H1 (cell line): Measurements from ENCODE around the gene MRI1. TPM values are rescaled to one million over a fixed set of nuclear protein-coding genes. Genes with fewer than 3 reads are reported as not detected.

ENCODE experiments used
- CTCF ChIA-PET: fragments of 300-600 bp; sonication (Branson Sonifier 250); formaldehyde crosslinking; loops from one replicate; lab custom pipeline; 2021; ENCODE audit not compliant: partially characterized antibody; lab: Charles Lee
- POLR2A ChIA-PET: fragments of 300-600 bp; sonication (Branson Sonifier 250); formaldehyde crosslinking; loops from one replicate; lab custom pipeline; 2021; ENCODE audit warnings: inconsistent platforms; ENCODE audit not compliant: partially characterized antibody; lab: Charles Lee
- DNase-seq, 2 experiments: peaks; one replicate each; pipeline versions ENCODE4 v3.0.0 to v3.0.0-alpha.2; 2010 to 2022; ENCODE audit warnings: low spot score in 2 of 2, low read depth in 1 of 2, mixed read lengths in 1 of 2
- FAIRE-seq: peaks from 2 replicates; lab custom pipeline; 2011; peaks lifted over from hg19 to GRCh38; lab: Jason Lieb, UNC
- H2AFZ ChIP-seq: 2 replicates; pipeline ENCODE4 v1.8.1; 2012; ENCODE audit warnings: low read length, inconsistent platforms
- H2AK5ac ChIP-seq: 2 replicates; pipeline ENCODE4 v1.6.1; 2013; ENCODE audit warnings: low read depth, low read length
- H2BK120ac ChIP-seq: replicated peaks from 2 replicates; pipeline ENCODE3; 2013; ENCODE audit warnings: low read depth, low read length, inconsistent platforms
- H2BK12ac ChIP-seq: 2 replicates; pipeline ENCODE4 v1.6.1; 2013; ENCODE audit warnings: low read depth, low read length
- H2BK15ac ChIP-seq: 2 replicates; pipeline ENCODE4 v1.6.1; 2013; ENCODE audit warnings: low read length
- H2BK20ac ChIP-seq: 2 replicates; pipeline ENCODE4 v1.6.1; 2013; ENCODE audit warnings: low read length
- H2BK5ac ChIP-seq: 2 replicates; pipeline ENCODE4 v1.6.1; 2013; ENCODE audit warnings: low read depth, low read length
- H3K14ac ChIP-seq: 2 replicates; pipeline ENCODE4 v1.6.1; 2013; ENCODE audit warnings: inconsistent platforms; ENCODE audit not compliant: insufficient read length
- H3K18ac ChIP-seq: 2 replicates; pipeline ENCODE4 v1.6.1; 2013; ENCODE audit warnings: low read length; ENCODE audit errors: extremely low read depth
- H3K23ac ChIP-seq: 2 replicates; pipeline ENCODE4 v1.6.1; 2013; ENCODE audit warnings: inconsistent platforms; ENCODE audit not compliant: insufficient read length
- H3K23me2 ChIP-seq: 2 replicates; pipeline ENCODE4 v1.6.1; 2013; ENCODE audit warnings: low read depth, low read length
- H3K27ac ChIP-seq: 2 replicates; pipeline ENCODE4 v1.6.1; 2011; ENCODE audit warnings: low read depth, low read length, inconsistent platforms
- H3K27me3 ChIP-seq, 4 experiments: replicated peaks in 1 of 4; 1 replicate in 1 of 4; 2 replicates in 3 of 4; pipeline versions ENCODE4 v1.6.1 to v1.8.1; 2011 to 2013; ENCODE audit warnings: low read length in 3 of 4, mild to moderate bottlenecking in 3 of 4, inconsistent platforms in 2 of 4, mixed read lengths in 2 of 4, moderate library complexity in 1 of 4; ENCODE audit not compliant: control insufficient read depth in 3 of 4, insufficient read depth in 3 of 4; ENCODE audit errors: extremely low read depth in 1 of 4
- H3K36me3 ChIP-seq, 4 experiments: 2 replicates each; pipeline versions ENCODE4 v1.6.1 to v1.8.1; 2011 to 2013; ENCODE audit warnings: mild to moderate bottlenecking in 4 of 4, low read length in 3 of 4, moderate library complexity in 2 of 4, control low read depth in 1 of 4, inconsistent platforms in 1 of 4; ENCODE audit not compliant: insufficient read depth in 4 of 4, control insufficient read depth in 2 of 4
- H3K4ac ChIP-seq: replicated peaks from 2 replicates; pipeline ENCODE3; 2013; ENCODE audit warnings: low read length, low read depth, mixed read lengths, inconsistent platforms; ENCODE audit not compliant: insufficient read length
- H3K4me1 ChIP-seq, 4 experiments: replicated peaks in 1 of 4; 1 replicate in 1 of 4; 2 replicates in 3 of 4; pipeline versions ENCODE4 v1.6.1 to v1.8.1; 2011 to 2013; ENCODE audit warnings: low read length in 3 of 4, inconsistent platforms in 2 of 4, mixed read lengths in 1 of 4; ENCODE audit not compliant: insufficient read depth in 4 of 4, control insufficient read depth in 3 of 4
- H3K4me2 ChIP-seq, 2 experiments: 2 replicates each; pipeline versions ENCODE4 v1.6.1 to v1.8.1; 2011 to 2013; ENCODE audit warnings: low read depth in 2 of 2, low read length in 2 of 2, control low read depth in 1 of 2, inconsistent platforms in 1 of 2, mild to moderate bottlenecking in 1 of 2; ENCODE audit not compliant: insufficient read depth in 1 of 2
- H3K4me3 ChIP-seq, 4 experiments: fragments of 200-600, 300-600 bp in 1 of 4; sonication (generic), shearing (Covaris generic), sonication (Bioruptor Twin) in 1 of 4; 2 replicates each; pipeline versions ENCODE4 v1.5.1 to v1.8.1; 2011 to 2016; ENCODE audit warnings: low read length in 4 of 4, low read depth in 3 of 4, control low read depth in 2 of 4, inconsistent platforms in 2 of 4, mild to moderate bottlenecking in 2 of 4, mixed read lengths in 1 of 4, moderate library complexity in 1 of 4; ENCODE audit not compliant: insufficient read depth in 2 of 4; ENCODE audit errors: extremely low read depth in 1 of 4
- H3K56ac ChIP-seq: replicated peaks from 2 replicates; pipeline ENCODE3; 2013; ENCODE audit warnings: low read depth, mild to moderate bottlenecking, mixed read lengths, low read length, inconsistent platforms; ENCODE audit not compliant: insufficient read length
- H3K79me1 ChIP-seq: 2 replicates; pipeline ENCODE4 v1.6.1; 2013; ENCODE audit warnings: low read depth, low read length, control low read depth
- H3K79me2 ChIP-seq, 2 experiments: 2 replicates each; pipeline versions ENCODE4 v1.6.1 to v1.8.1; 2012 to 2013; ENCODE audit warnings: low read length in 2 of 2, mild to moderate bottlenecking in 2 of 2, inconsistent platforms in 1 of 2; ENCODE audit not compliant: insufficient read depth in 2 of 2, control insufficient read depth in 1 of 2
- H3K9ac ChIP-seq, 4 experiments: replicated peaks in 1 of 4; 1 replicate in 1 of 4; 2 replicates in 3 of 4; pipeline versions ENCODE4 v1.6.1 to v1.8.1; 2011 to 2013; ENCODE audit warnings: low read depth in 3 of 4, low read length in 3 of 4, control low read depth in 2 of 4, mild to moderate bottlenecking in 2 of 4, moderate library complexity in 2 of 4, inconsistent platforms in 1 of 4; ENCODE audit errors: extremely low read depth in 1 of 4
- H3K9me3 ChIP-seq, 2 experiments: 2 replicates each; pipeline versions ENCODE4 v1.6.1 to v1.8.1; 2012 to 2013; ENCODE audit warnings: mild to moderate bottlenecking in 2 of 2, moderate library complexity in 2 of 2, control low read depth in 1 of 2, inconsistent platforms in 1 of 2, low read depth in 1 of 2, low read length in 1 of 2, mixed read lengths in 1 of 2; ENCODE audit not compliant: insufficient read depth in 2 of 2
- H4K20me1 ChIP-seq, 2 experiments: replicated peaks in 1 of 2; 2 replicates each; pipeline versions ENCODE3 to v1.8.1; 2011 to 2013; ENCODE audit warnings: inconsistent platforms in 2 of 2, low read length in 2 of 2, mild to moderate bottlenecking in 1 of 2; ENCODE audit not compliant: insufficient read depth in 2 of 2, control insufficient read depth in 1 of 2
- H4K5ac ChIP-seq: 2 replicates; pipeline ENCODE4 v1.6.1; 2013; ENCODE audit warnings: low read length, low read depth, mixed read lengths, inconsistent platforms; ENCODE audit not compliant: insufficient read length
- H4K8ac ChIP-seq: 2 replicates; pipeline ENCODE4 v1.8.0; 2013; ENCODE audit warnings: mild to moderate bottlenecking, moderate library complexity, low read length, inconsistent platforms; ENCODE audit not compliant: insufficient read depth; ENCODE audit errors: extremely low read depth
- H4K91ac ChIP-seq: replicated peaks from 2 replicates; pipeline ENCODE3; 2013; ENCODE audit warnings: low read length, mixed read lengths, inconsistent platforms; ENCODE audit not compliant: insufficient read length
- CTBP2 ChIP-seq: IDR thresholded peaks from 2 replicates; pipeline ENCODE4 v1.7.0; 2011; ENCODE audit warnings: borderline replicate concordance, mild to moderate bottlenecking, moderate library complexity, mixed read lengths, low read length; ENCODE audit not compliant: insufficient read depth, insufficient read length
- HDAC6 ChIP-seq: IDR thresholded peaks from one replicate; pipeline ENCODE4 v1.7.1; 2012; ENCODE audit warnings: low read depth, mild to moderate bottlenecking, inconsistent platforms, low read length, moderate library complexity
- KDM4A ChIP-seq: IDR thresholded peaks from one replicate; pipeline ENCODE4 v1.7.1; 2012; ENCODE audit warnings: low read depth, mild to moderate bottlenecking, moderate library complexity, low read length, inconsistent platforms; ENCODE audit not compliant: severe bottlenecking
- POLR2A ChIP-seq, 2 experiments: IDR thresholded peaks; 1 replicate in 1 of 2; 2 replicates in 1 of 2; pipeline ENCODE4 v1.6.1; 2011; ENCODE audit warnings: low read depth in 2 of 2, low read length in 2 of 2, mild to moderate bottlenecking in 2 of 2; ENCODE audit errors: control extremely low read depth in 1 of 2
- SAP30 ChIP-seq: fragments of 300-600 bp; sonication (generic); IDR thresholded peaks from 2 replicates; pipeline ENCODE4 v1.7.1; 2012; ENCODE audit warnings: low read length, moderate library complexity, mild to moderate bottlenecking, inconsistent platforms; ENCODE audit not compliant: insufficient read depth, insufficient replicate concordance
- WGBS, 2 experiments: shearing (Covaris generic) in 1 of 2; methylation state at CpG; one replicate each; pipeline versions ENCODE4 v1.1.6 to v1.1.7; 2013 to 2015; ENCODE audit warnings: low lambda C conversion rate in 2 of 2, mixed read lengths in 2 of 2, inconsistent platforms in 1 of 2, low coverage in 1 of 2, missing lambda C conversion rate in 1 of 2; ENCODE audit not compliant: insufficient replicate concordance in 2 of 2, insufficient coverage in 1 of 2, insufficient read length in 1 of 2; ENCODE audit errors: extremely low coverage in 1 of 2, missing lambda C conversion rate in 1 of 2; 5-methylcytosine and 5-hydroxymethylcytosine counted together
- polyA plus RNA-seq, 7 experiments: library from polyadenylated mRNA; depleted of rRNA in 3 of 7; stranded (reverse) in 5 of 7; unstranded in 2 of 7; fragments of >200 nt in 5 of 7; fragments of 200-250 nt in 2 of 7; gene quantifications; 1 replicate in 5 of 7; 2 replicates in 1 of 7; 4 replicates in 1 of 7; pipeline versions ENCODE4 v1.2.1 to v1.2.3, GENCODE V29; 2011 to 2013; ENCODE audit warnings: missing spikeins in 2 of 7, mixed read lengths in 2 of 7
- total RNA-seq: library from RNA; stranded (reverse); fragmentation: NEBNext Ultra II Directional; extraction: Animal tissue kit (Norgen Biotek cat#: 25700); gene quantifications from 2 replicates; pipeline ENCODE4 v1.2.1, GENCODE V29; 2021

Gene MRI1
- total and polyA plus RNA-seq, 2 of the 8 experiments (the other 6 are each of a cell fraction or from before 2014, with no cell fraction given) = 24.5 to 29.5 TPM

DNA sequence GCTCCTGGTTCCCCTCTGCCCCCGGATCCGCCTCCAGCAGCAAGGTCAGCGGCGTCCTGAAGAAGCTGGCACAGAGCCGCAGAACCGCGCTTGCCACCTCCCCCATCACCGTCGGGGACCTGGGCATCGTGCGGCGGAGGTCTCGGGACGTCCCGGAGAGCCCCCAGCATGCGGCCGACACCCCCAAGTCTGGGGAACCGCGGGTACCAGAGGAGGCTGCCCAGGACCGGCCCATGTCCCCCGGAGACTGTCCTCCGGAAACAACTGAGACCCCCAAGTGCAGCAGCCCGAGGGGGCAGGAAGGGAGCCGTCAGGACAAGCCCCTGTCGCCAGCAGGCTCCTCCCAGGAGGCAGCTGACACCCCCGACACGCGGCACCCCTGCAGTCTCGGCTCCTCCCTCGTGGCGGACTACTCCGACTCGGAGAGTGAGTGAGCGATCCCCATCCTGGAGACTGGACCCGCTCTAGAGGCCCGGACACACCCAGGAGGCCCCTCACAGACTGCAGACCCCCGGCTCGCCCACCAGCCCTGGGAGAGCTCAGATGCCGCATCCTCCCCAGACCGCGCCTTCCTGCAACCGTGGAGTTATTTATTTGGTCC lies 1.6 kb upstream of the MRI1 start:
- Histone ChIP-seq H2AK5ac (no peak overlapping the region), H3K36me3 (peaks cover 0 to 39% (median 10%) of the 10 kb centered on the region in 4 experiments; a peak in 6 of 8 replicates), H3K27ac (no peak overlapping the region), H3K9ac (no peak overlapping the region), H2AFZ (no peak overlapping the region), H2BK20ac (no peak overlapping the region), H3K27me3 (no peaks in the 10 kb centered on the region; a peak in 1 of 7 replicates), H2BK15ac (no peak overlapping the region), H2BK120ac (no peak overlapping the region), H4K5ac (no peak overlapping the region)
- POLR2A ChIA-PET = interaction anchor here (1.6 to 6.7 kb wide), 2 partner anchors 11 to 63 kb away, joined by 3 to 39 read pairs; partner anchors contain the start of gene C19orf53
- no peak for TF ChIP-seq HDAC6
- no peak for TF ChIP-seq SAP30
- TF ChIP-seq KDM4A = no peak
- TF ChIP-seq CTBP2 = no peak
- TF ChIP-seq POLR2A (IDR thresholded peaks at IDR 0.05; ENCODE audit: control extremely low read depth in 1 of 2, low read depth in 2 of 2, low read length in 2 of 2) = no peak
- TF ChIP-seq, all 59 proteins: peak for 0
- no peak overlapping the region for H3K56ac ChIP-seq
- no peak overlapping the region for H2BK5ac ChIP-seq
- no peaks in the 10 kb centered on the region for H3K79me2 ChIP-seq
- peaks cover 0 to 9% (median 2%) of the 10 kb centered on the region in 4 experiments; a peak in 3 of 7 replicates for H3K4me1 ChIP-seq
- no peaks in the 10 kb centered on the region for H3K79me1 ChIP-seq
- H3K14ac ChIP-seq = no peak overlapping the region
- H3K4ac ChIP-seq = no peak overlapping the region
- no peak overlapping the region for H4K8ac ChIP-seq
- DNase-seq (peak in 1 of 2 experiments; percentile 46), FAIRE-seq (no peak)
- no peak overlapping the region for H3K4me2 ChIP-seq
- H4K91ac ChIP-seq = no peak overlapping the region
- WGBS, 2 experiments = 93% methylated on average over 38 of the region's 42 CpGs; no CpG with 5 or more reads in 1 of the 2 experiments
- no peak overlapping the region for H2BK12ac ChIP-seq
- no peaks in the 10 kb centered on the region for H3K9me3 ChIP-seq
- H3K23ac ChIP-seq = no peak overlapping the region
- no peaks in the 10 kb centered on the region for H4K20me1 ChIP-seq
- H3K4me3 ChIP-seq = no peak overlapping the region
- CTCF ChIA-PET = interaction anchor here (0.5 to 0.8 kb wide), 4 partner anchors 13 to 372 kb away, joined by 3 to 5 read pairs (median 3); no protein-coding TSS in a partner anchor
- no peak overlapping the region for H3K18ac ChIP-seq
- peaks cover 7% of the 10 kb centered on the region; the same call in 1 of the 2 replicates for H3K23me2 ChIP-seq
